IPS-18a (cell line): ENCODE results near the gene MYOG.

Experiments used
- H3K27ac ChIP-seq: one replicate; pipeline ENCODE4 v1.5.1; 2013; ENCODE audit warnings: low read length
- H3K27me3 ChIP-seq: one replicate; pipeline ENCODE4 v1.6.1; 2013; ENCODE audit warnings: mild to moderate bottlenecking, low read length; ENCODE audit not compliant: control insufficient read depth, insufficient read depth
- H3K36me3 ChIP-seq: one replicate; pipeline ENCODE4 v1.6.1; 2013; ENCODE audit warnings: low read depth, low read length; ENCODE audit not compliant: control insufficient read depth
- H3K4me1 ChIP-seq: one replicate; pipeline ENCODE4 v1.6.1; 2013; ENCODE audit warnings: low read depth, low read length; ENCODE audit not compliant: control insufficient read depth
- H3K4me3 ChIP-seq: one replicate; pipeline ENCODE4 v1.5.1; 2013; ENCODE audit warnings: low read length
- H3K9ac ChIP-seq: one replicate; pipeline ENCODE4 v1.6.1; 2013; ENCODE audit warnings: mild to moderate bottlenecking, low read length, moderate library complexity
- H3K9me3 ChIP-seq: one replicate; pipeline ENCODE4 v1.6.1; 2013; ENCODE audit warnings: low read depth, low read length; ENCODE audit not compliant: control insufficient read depth

Gene MYOG

GRCh38 chr1:203112475-203112874 is 26.7 kb upstream of the MYOG start:
- Histone ChIP-seq H3K9me3 (no peaks in the 10 kb centered on the region), H3K27ac (no peak overlapping the region), H3K4me1 (no peaks in the 10 kb centered on the region), H3K36me3 (no peaks in the 10 kb centered on the region), H3K9ac (no peak overlapping the region), H3K4me3 (no peak overlapping the region), H3K27me3 (peaks cover 8% of the 10 kb centered on the region)

DNA sequence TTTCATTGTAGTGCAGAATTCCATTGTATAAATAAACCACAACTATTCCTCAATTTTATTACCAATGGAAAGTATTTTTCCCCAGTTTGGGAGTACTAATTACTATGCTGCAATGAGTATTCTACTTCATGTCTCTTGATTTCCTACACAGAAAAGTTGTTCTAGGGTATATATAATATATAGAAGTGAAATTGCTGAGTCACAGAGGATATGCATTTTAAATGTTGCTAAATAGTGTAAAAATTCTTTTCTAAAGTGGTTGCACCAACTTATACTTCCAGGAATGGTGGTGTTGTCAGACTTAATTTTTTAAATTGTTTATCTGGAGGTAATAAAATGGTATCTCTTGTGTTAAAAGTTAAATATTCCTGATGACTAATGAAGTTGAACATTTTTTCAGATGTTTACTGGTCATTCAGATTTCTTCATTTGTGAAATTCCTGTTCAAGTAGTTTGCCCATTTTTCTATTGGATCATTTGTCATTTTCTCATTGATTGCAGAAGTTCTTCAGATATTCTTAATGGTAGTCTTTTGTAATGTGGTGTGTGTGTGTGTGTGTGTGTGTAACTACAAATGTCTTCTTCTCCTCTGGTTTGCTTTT is 19.1 kb upstream of the MYOG start:
- no peaks in the 10 kb centered on the region for H3K4me1 ChIP-seq
- no peaks in the 10 kb centered on the region for H3K27me3 ChIP-seq

GRCh38 chr1:203103829-203104495 is 18.1 kb upstream of the MYOG start:
- Histone ChIP-seq H3K36me3 (no peaks in the 10 kb centered on the region), H3K9ac (no peak overlapping the region), H3K27ac (no peak overlapping the region), H3K27me3 (no peaks in the 10 kb centered on the region), H3K4me1 (no peaks in the 10 kb centered on the region), H3K9me3 (no peaks in the 10 kb centered on the region), H3K4me3 (no peak overlapping the region)

More for the DNA sequence above, 19.1 kb upstream of the MYOG start:
- no peak overlapping the region for H3K27ac ChIP-seq
- no peak overlapping the region for H3K9ac ChIP-seq
- H3K9me3 ChIP-seq, result no peaks in the 10 kb centered on the region
- H3K4me3 ChIP-seq, result no peak overlapping the region
- H3K36me3 ChIP-seq, result no peaks in the 10 kb centered on the region

DNA sequence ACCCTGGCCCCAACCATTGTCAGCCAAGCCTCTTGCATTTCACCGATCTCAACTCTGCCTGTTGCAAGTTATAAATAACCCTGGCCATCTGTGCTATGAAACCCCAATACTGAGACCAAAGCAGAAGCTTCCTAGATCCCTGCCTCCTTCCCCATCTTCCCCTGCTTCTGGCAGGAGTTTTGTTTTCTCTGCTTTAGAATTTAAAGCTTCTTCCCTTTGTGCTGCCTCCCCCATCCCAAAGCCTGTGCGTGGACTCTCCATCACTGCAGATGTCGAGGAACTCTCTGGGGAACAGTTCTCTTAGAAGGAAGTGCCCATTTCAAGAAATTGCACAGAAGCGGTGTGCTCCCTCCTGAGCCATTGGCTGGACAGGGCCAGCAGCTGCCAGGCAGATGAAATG is 17.4 kb upstream of the MYOG start:
- H3K36me3 ChIP-seq, result no peaks in the 10 kb centered on the region
- H3K27me3 ChIP-seq, result no peaks in the 10 kb centered on the region
- H3K4me1 ChIP-seq, result no peaks in the 10 kb centered on the region
- no peak overlapping the region for H3K4me3 ChIP-seq
- H3K9ac ChIP-seq, result no peak overlapping the region
- H3K9me3 ChIP-seq, result no peaks in the 10 kb centered on the region
- no peak overlapping the region for H3K27ac ChIP-seq

- Histone ChIP-seq H3K9ac (no peak overlapping the region), H3K27me3 (no peaks in the 10 kb centered on the region), H3K27ac (no peak overlapping the region), H3K36me3 (no peaks in the 10 kb centered on the region), H3K4me3 (no peak overlapping the region), H3K4me1 (no peaks in the 10 kb centered on the region), H3K9me3 (no peaks in the 10 kb centered on the region)
Measured at GRCh38 chr1:203101813-203102634, 16.2 kb upstream of the MYOG start.

DNA sequence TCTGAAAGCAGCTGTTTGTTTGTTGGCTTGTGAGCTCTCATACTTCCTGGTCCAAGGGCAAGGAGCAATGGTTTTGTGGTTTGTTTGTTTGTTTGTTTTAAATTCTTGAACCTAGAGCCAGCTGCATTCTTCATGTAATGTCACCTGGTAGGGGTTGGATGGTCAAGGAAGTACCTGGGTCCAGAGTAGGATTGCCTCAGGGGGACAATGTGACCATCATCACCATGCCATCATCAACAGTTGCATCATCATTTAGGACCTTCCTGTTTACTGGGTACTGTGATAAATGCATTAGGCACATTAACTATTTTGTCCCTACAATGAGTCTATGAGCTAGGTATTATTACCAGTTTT is 14.7 kb upstream of the MYOG start:
- Histone ChIP-seq H3K4me1 (no peaks in the 10 kb centered on the region), H3K27me3 (no peaks in the 10 kb centered on the region), H3K9ac (no peak overlapping the region), H3K36me3 (no peaks in the 10 kb centered on the region), H3K9me3 (peaks cover 6% of the 10 kb centered on the region), H3K4me3 (no peak overlapping the region), H3K27ac (no peak overlapping the region)

GRCh38 chr1:203099805-203100515 is 14.1 kb upstream of the MYOG start:
- H3K27ac ChIP-seq, result no peak overlapping the region
- no peaks in the 10 kb centered on the region for H3K27me3 ChIP-seq
- no peaks in the 10 kb centered on the region for H3K36me3 ChIP-seq
- H3K4me1 ChIP-seq, result no peaks in the 10 kb centered on the region
- no peak overlapping the region for H3K4me3 ChIP-seq
- H3K9me3 ChIP-seq, result peaks cover 12% of the 10 kb centered on the region
- no peak overlapping the region for H3K9ac ChIP-seq

DNA sequence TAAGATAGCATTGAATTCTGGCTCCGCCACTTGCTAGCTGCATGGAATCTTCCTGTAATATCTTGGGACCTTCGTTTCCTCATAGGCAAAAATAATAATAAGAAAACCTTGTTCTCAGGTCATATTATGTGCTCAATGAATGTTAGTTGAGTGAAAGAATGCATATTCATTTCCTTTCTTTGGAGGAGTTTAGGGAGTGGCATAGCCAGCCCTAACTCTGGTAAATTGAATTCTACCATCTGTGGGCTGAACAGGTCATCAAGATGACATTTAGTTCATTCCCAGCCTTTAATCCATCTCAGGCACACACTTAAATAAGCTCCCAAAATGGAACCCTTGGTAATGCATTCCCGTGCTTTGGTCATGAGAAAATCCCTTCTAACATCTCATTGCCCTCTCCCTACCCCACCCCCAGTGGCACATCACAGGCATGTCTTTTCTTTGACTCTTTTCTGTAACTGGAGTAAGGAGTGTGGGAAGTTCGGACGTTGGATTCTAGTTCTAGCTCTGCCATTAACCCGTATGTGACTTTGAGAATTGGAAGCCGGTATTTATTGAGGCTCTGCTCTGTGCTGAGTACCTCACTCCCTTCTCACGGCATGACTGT is 13.2 kb upstream of the MYOG start:
- Histone ChIP-seq H3K9ac (no peak overlapping the region), H3K27me3 (no peaks in the 10 kb centered on the region), H3K9me3 (peaks cover 15% of the 10 kb centered on the region), H3K36me3 (no peaks in the 10 kb centered on the region), H3K27ac (no peak overlapping the region), H3K4me3 (no peak overlapping the region), H3K4me1 (no peaks in the 10 kb centered on the region)

DNA sequence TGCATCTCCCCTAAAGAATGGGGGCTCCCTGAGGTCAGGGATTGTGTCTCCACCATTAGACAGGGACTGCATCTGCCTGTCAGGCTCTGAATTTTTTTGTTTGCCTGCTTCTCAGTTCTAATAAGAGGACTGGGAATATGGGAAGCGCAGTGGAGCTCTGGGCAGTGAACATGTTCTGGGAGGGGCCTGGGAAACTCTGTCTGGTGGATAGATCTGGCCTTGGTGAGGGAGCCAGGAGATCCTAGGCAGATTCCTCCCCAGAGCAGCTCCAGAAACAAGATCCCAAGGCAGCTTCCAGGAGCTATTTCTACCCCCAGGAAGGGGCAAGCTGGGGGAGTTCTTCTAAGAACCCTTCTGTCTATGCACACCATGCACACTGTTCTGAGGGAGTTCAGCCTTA is 12.6 kb upstream of the MYOG start:
- Histone ChIP-seq H3K36me3 (no peaks in the 10 kb centered on the region), H3K27me3 (no peaks in the 10 kb centered on the region), H3K4me3 (no peak overlapping the region), H3K9me3 (peaks cover 18% of the 10 kb centered on the region), H3K27ac (no peak overlapping the region), H3K9ac (no peak overlapping the region), H3K4me1 (no peaks in the 10 kb centered on the region)

- Histone ChIP-seq H3K9ac (no peak overlapping the region), H3K4me1 (no peaks in the 10 kb centered on the region), H3K4me3 (no peak overlapping the region), H3K27me3 (no peaks in the 10 kb centered on the region), H3K27ac (no peak overlapping the region), H3K9me3 (peaks cover 18% of the 10 kb centered on the region), H3K36me3 (no peaks in the 10 kb centered on the region)
Measured at GRCh38 chr1:203097001-203097400, 11.2 kb upstream of the MYOG start.

DNA sequence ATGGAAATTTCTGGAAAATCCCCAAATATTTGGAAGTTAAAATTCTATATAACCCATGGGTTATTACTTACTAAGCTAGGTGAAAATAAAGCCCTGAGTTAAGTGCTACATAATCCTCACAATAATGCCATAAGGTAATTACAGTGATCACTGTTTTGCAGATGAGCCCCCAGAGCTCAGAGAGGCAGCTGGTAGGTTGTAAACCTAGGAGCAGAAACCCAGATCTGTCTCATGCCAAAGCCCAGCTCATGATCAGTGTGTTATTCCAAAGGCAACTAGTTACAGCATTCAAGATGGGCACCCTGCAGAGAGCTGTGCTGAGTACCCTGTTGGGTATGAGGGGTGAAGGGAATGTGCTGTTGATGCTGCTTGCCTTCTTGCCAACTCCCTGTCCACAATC is 10.8 kb upstream of the MYOG start:
- no peak overlapping the region for H3K27ac ChIP-seq
- peaks cover 18% of the 10 kb centered on the region for H3K9me3 ChIP-seq
- H3K4me1 ChIP-seq, result no peaks in the 10 kb centered on the region
- no peaks in the 10 kb centered on the region for H3K27me3 ChIP-seq
- H3K9ac ChIP-seq, result no peak overlapping the region
- H3K4me3 ChIP-seq, result no peak overlapping the region
- no peaks in the 10 kb centered on the region for H3K36me3 ChIP-seq
